ENCODE results near the gene ADK. TPM values are rescaled to one million over a fixed set of nuclear protein-coding genes. Genes with fewer than 3 reads are reported as not detected.

The ADK gene
- polyA plus RNA-seq, 1 donor (not counting 4 experiments of a cell fraction or from before 2014, with no cell fraction given) = 139 TPM

GRCh38 chr10:74502963-74503608, 352.1 kb downstream of the ADK start:
- no peak overlapping the region for H3K9ac ChIP-seq (ENCODE audit: control insufficient read depth, extremely low read depth, insufficient read depth, low read length)
- dilution Hi-C loops (cut with MboI; ENCODE audit: extremely low pct_ligation_motif_present, low sequenced_read_pairs) = no loop called here
- H3K79me2 ChIP-seq (ENCODE audit: control insufficient read depth, insufficient read depth, low read length) = peaks cover 1% of the 10 kb centered on the region
- H3K9me3 ChIP-seq (ENCODE audit: control insufficient read depth, low read depth, low read length) = no peaks in the 10 kb centered on the region
- DNase-seq (ENCODE audit: low read depth, low spot score) (no peak), FAIRE-seq (peak; percentile 91)
- no peak for TF ChIP-seq CTCF (optimal IDR thresholded peaks at IDR 0.05 in 1 of 3, IDR thresholded peaks at IDR 0.05 in 1 of 3, conservative IDR thresholded peaks at IDR 0.05 in 1 of 3; ENCODE audit: extremely low read depth in 1 of 3, insufficient read depth in 2 of 3, low read length in 3 of 3)
- TF ChIP-seq EZH2 (IDR thresholded peaks at IDR 0.05; ENCODE audit: low read length) = no peak
- peak overlapping the region; percentile 27 for H3K27ac ChIP-seq (ENCODE audit: control insufficient read depth, insufficient read depth, low read length)
- peak overlapping the region; percentile 57 for H3K4me2 ChIP-seq (ENCODE audit: control insufficient read depth, extremely low read depth, insufficient read depth, low read depth, low read length)
- no peaks in the 10 kb centered on the region for H3K27me3 ChIP-seq (ENCODE audit: control insufficient read depth, extremely low read depth, insufficient read depth, low read length)
- H4K20me1 ChIP-seq (ENCODE audit: control insufficient read depth, extremely low read depth, insufficient read depth, low read length) = no peaks in the 10 kb centered on the region
- H3K4me3 ChIP-seq (ENCODE audit: control insufficient read depth in 2 of 3, extremely low read depth in 1 of 3, insufficient read depth in 2 of 3, low read depth in 1 of 3, low read length in 3 of 3) = no peak overlapping the region
- no peak overlapping the region for H2AFZ ChIP-seq (ENCODE audit: control insufficient read depth, low read length)
- no peaks in the 10 kb centered on the region for H3K9me1 ChIP-seq (ENCODE audit: control insufficient read depth, extremely low read depth, insufficient read depth, low read length)
- H3K4me1 ChIP-seq (ENCODE audit: control insufficient read depth, extremely low read depth, insufficient read depth, low read length) = peaks cover 19% of the 10 kb centered on the region
- peaks cover 0 to 7% of the 10 kb centered on the region in 2 experiments for H3K36me3 ChIP-seq (ENCODE audit: control insufficient read depth in 2 of 2, extremely low read depth in 1 of 2, insufficient read depth in 2 of 2, low read length in 2 of 2)

- Histone ChIP-seq H3K27ac (ENCODE audit: control insufficient read depth, insufficient read depth, low read length) (no peak overlapping the region), H3K79me2 (ENCODE audit: control insufficient read depth, insufficient read depth, low read length) (peaks cover 14% of the 10 kb centered on the region), H3K4me3 (ENCODE audit: control insufficient read depth in 2 of 3, extremely low read depth in 1 of 3, insufficient read depth in 2 of 3, low read depth in 1 of 3, low read length in 3 of 3) (no peak overlapping the region), H3K9ac (ENCODE audit: control insufficient read depth, extremely low read depth, insufficient read depth, low read length) (no peak overlapping the region), H3K9me3 (ENCODE audit: control insufficient read depth, low read depth, low read length) (no peaks in the 10 kb centered on the region), H3K27me3 (ENCODE audit: control insufficient read depth, extremely low read depth, insufficient read depth, low read length) (no peaks in the 10 kb centered on the region), H3K4me1 (ENCODE audit: control insufficient read depth, extremely low read depth, insufficient read depth, low read length) (peaks cover 10% of the 10 kb centered on the region), H3K36me3 (ENCODE audit: control insufficient read depth in 2 of 2, extremely low read depth in 1 of 2, insufficient read depth in 2 of 2, low read length in 2 of 2) (peaks cover 0 to 7% of the 10 kb centered on the region in 2 experiments), H3K9me1 (ENCODE audit: control insufficient read depth, extremely low read depth, insufficient read depth, low read length) (no peaks in the 10 kb centered on the region), H4K20me1 (ENCODE audit: control insufficient read depth, extremely low read depth, insufficient read depth, low read length) (no peaks in the 10 kb centered on the region), H2AFZ (ENCODE audit: control insufficient read depth, low read length) (no peak overlapping the region), H3K4me2 (ENCODE audit: control insufficient read depth, extremely low read depth, insufficient read depth, low read depth, low read length) (no peak overlapping the region)
- DNase-seq (ENCODE audit: low read depth, low spot score) (no peak), FAIRE-seq (no peak)
- dilution Hi-C loops (cut with MboI; ENCODE audit: extremely low pct_ligation_motif_present, low sequenced_read_pairs) = no loop called here
- no peak for TF ChIP-seq CTCF (optimal IDR thresholded peaks at IDR 0.05 in 1 of 3, IDR thresholded peaks at IDR 0.05 in 1 of 3, conservative IDR thresholded peaks at IDR 0.05 in 1 of 3; ENCODE audit: extremely low read depth in 1 of 3, insufficient read depth in 2 of 3, low read length in 3 of 3)
These were observed 356.9 kb downstream of the ADK start for GRCh38 chr10:74507951-74508350.
